Non-pigmented ciliary epithelial cell (primary cell): ENCODE measurements around the gene PHACTR2.
"Not testable (repeated sequence)": the region's sequence is repeated elsewhere in the genome, so short reads cannot be mapped to it uniquely, and the experiment has no call there.

Source experiments
- DNase-seq: peaks from one replicate; pipeline ENCODE4 v3.0.0-alpha.2; 2010; ENCODE audit warnings: low read depth

PHACTR2 gene

GRCh38 chr6:143810745-143811144 is 133.0 kb downstream of the PHACTR2 start:
- no peak for DNase-seq

DNA sequence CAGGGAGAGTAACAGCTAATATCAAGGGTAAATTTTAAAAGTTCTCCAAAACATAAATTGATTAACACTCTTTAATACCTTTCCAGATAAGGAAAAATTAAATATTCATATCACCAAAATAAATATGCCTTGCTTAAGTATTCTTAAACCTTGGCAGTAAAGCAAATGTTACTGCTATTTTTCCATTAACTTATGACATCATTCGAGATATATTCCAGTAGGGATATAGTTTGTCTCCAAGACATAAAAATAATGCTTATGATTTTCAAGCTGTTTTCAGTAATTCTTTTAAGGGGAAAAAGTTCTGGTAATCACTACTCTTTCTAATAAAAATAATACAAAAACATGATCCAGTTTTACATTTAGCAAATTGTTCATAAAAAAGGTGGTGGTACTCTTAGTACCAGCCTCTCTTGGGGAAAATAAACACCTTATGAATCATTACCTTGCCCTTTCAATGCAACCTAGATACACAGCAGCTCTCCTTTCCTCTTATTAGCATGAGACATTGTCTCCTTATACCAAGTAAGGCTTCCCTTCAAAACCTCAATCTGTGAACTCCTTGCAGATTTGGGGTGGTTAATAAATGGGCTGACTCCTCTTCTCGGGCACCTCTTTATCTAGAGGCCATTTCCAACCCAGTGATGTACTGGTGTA is 133.9 kb downstream of the PHACTR2 start:
- no peak for DNase-seq

DNA sequence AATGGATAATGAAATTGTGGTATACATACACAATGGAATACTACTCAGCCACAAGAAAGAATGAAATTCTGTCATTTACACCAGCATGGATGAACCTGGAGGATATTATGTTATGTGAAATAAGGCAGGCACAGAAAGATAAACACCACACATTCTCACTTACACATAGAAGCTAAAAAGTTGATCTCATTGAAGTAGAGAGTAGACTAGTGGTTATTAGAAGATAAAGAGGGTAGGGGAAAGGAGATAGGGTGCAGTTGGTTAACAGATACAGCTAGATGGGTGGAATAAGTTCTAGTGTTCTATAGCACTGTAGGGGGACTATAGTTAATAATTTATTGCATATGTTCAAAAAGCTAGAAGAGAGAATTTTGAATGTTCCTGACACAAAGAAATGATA is 139.9 kb downstream of the PHACTR2 start:
- DNase-seq: no peak

- DNase-seq: no peak
These were observed 143.6 kb downstream of the PHACTR2 start for GRCh38 chr6:143821359-143821758.

- DNase-seq: peak; percentile 50
These were observed 144.8 kb downstream of the PHACTR2 start for GRCh38 chr6:143822584-143823024.

- DNase-seq: no peak
These were observed 145.8 kb downstream of the PHACTR2 start for GRCh38 chr6:143823548-143823947.

DNA sequence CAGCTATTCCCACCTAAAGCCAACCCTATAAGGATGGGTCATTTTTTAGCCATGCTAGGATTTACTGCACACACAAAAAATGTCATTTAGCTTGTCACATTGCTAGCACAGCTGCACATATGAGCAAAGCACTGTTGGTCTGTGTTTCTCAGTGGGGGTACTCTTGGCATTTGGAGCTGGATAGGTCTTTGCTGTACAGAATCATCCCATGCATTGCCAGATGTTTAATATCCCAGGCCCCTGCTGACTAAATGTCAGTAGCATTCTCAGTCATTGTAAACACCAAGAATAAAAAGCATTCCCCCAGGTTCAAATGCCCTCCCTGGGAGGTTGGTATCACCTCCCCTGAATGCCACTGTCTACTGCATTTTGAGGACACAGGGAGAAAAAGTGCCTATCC is 150.8 kb downstream of the PHACTR2 start:
- no peak for DNase-seq

GRCh38 chr6:143836150-143836549 is 158.4 kb downstream of the PHACTR2 start:
- DNase-seq: no peak

GRCh38 chr6:143838395-143838794 is 160.6 kb downstream of the PHACTR2 start:
- no peak for DNase-seq

- no peak for DNase-seq
These were observed 161.4 kb downstream of the PHACTR2 start for GRCh38 chr6:143839196-143839595.

DNA sequence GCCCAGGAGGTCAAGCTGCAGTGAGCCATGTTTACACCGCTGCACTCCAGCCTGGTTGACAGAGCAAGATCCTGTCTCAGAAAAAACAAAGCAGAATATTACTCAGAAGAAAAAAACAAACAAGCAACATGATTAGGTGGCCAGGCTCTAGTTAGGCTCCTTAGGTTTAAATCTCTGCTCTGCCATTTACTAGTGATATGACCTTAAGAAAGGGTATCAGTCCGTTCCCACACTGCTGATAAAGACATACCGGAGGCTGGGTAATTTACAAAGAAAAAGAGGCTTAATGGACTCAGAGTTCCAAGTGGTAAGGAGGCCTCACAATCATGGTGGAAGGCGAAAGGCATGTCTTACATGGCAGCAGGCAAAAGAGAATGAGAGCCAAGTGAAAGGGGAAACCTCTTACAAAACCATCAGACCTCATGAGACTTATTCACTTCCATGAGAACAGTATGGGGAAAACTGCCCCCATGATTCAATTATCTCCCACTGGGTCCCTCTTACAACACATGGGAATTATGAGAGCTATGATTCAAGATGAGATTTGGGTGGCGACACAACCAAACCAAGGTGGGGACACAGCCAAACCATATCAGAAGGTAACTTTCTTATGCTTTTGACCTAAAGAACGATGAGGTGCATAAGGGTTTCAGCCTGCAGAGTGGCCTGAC is 163.0 kb downstream of the PHACTR2 start:
- no peak for DNase-seq

DNA sequence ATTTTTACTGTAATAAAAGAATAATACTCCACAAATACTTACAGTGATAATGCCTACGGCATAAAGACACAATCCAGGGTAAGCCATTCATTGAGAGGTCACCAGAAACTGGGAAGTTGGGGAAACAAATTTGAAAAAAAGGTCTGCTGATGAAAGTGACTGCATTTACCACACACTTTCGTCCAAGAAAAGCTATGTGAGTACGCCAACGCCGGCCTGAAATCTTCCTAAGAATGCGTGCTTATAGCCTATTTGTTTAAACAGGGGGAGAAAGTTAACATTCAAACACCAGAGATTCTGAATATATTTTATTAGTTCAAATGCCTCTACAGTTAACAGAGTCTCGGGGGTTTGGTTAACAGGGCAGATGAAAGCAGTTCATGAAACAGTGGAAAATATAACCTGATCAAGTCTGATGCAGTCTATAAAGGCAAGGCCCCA is 164.7 kb downstream of the PHACTR2 start:
- peak; percentile 11 for DNase-seq

GRCh38 chr6:143842902-143843676 is 165.3 kb downstream of the PHACTR2 start, which contains the start of gene LTV1:
LTV1 (plus strand) TSS chr6:143843338; CDS start chr6:143843478, 140 bp downstream.
- DNase-seq: peak; percentile 83

GRCh38 chr6:143843677-143843999 is 165.9 kb downstream of the PHACTR2 start:
- DNase-seq: no peak

DNA sequence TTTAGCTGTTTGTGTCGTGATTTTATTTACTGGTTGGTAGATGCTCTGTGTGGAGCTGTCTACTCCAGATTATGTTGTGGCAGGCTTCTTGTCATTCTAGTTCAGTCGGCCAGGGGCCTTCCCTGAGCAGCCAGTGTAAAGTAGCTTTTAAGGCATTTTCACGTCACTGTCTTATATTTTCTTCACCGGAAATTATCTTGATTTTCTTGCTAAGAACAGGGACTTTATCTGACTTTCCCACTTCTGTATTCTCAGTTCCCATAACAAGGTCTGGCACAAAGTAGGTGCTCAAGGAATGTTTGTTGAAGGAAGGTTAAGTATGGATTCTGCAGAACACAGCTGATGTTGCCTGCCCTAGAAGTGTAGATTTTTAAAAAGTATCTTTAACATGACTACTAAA is 166.2 kb downstream of the PHACTR2 start:
- no peak for DNase-seq

GRCh38 chr6:143845033-143845432 is 167.3 kb downstream of the PHACTR2 start:
- DNase-seq: no peak

DNA sequence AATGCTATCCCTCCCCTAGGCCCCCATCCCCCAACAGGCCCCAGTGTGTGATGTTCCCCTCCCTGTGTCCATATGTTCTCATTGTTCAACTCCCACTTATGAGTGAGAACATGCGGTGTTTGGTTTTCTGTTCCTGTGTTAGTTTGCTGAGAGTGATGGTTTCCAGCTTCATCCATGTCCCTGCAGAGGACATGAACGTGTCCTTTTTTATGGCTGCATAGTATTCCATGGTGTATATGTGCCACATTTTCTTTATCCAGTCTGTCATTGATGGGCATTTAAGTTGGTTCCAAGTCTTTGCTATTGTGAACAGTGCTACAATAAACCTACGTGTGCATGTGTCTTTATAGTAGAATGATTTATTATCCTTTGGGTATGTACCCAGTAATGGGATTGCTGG is 173.9 kb downstream of the PHACTR2 start:
- DNase-seq: not testable (repeated sequence)

DNA sequence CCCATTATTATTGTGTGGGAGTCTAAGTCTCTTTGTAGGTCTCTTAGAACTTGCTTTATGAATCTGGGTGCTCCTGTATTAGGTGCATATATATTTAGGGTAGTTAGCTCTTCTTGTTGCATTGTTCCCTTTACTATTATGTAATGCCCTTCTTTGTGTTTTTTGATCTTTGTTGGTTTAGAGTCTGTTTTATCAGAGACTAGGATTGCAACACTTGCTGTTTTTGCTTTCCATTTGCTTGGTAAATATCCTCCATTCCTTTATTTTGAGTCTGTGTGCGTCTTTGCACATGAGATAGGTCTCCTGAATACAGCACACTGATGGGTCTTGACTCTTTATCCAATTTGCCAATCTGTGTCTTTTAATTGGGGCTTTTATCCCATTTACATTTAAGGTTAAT is 177.3 kb downstream of the PHACTR2 start:
- DNase-seq: not testable (repeated sequence)

GRCh38 chr6:143856762-143857161 is 179.0 kb downstream of the PHACTR2 start:
- DNase-seq: not testable (repeated sequence)

DNA sequence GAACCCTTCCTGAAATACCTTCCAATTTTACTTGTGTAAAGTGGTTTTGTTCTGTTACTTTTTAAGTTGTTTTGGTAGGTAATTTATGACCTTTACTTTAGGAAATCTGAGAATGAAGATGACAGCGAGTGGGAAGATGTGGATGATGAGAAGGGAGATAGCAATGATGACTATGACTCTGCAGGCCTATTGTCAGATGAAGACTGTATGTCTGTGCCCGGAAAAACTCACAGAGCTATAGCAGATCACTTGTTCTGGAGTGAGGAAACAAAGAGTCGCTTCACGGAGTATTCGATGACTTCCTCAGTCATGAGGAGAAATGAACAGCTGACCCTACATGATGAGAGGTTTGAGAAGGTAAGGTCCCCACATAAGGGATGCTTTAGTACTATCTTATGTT is 179.9 kb downstream of the PHACTR2 start:
- DNase-seq: no peak

GRCh38 chr6:143859891-143860660 is 182.3 kb downstream of the PHACTR2 start:
- DNase-seq: no peak

GRCh38 chr6:143863771-143864170 is 186.0 kb downstream of the PHACTR2 start:
- no peak for DNase-seq
